GM12891 (cell line): ENCODE data around the gene INCENP.

Source experiments
- DNase-seq: peaks from one replicate; pipeline ENCODE4 v3.0.0; 2011; ENCODE audit warnings: low spot score; ENCODE audit not compliant: insufficient read length
- FAIRE-seq: peaks from 2 replicates; lab custom pipeline; 2011; peaks lifted over from hg19 to GRCh38; lab: Jason Lieb, UNC
- PAX5 ChIP-seq: IDR thresholded peaks from 2 replicates; pipeline ENCODE4 v1.6.1; 2011; ENCODE audit warnings: low read length, moderate library complexity, mild to moderate bottlenecking; ENCODE audit not compliant: insufficient read depth, severe bottlenecking
- POLR2A ChIP-seq: IDR thresholded peaks from 2 replicates; pipeline ENCODE4 v1.6.1; 2011; ENCODE audit warnings: low read depth, low read length, control low read depth
- POLR2AphosphoS5 ChIP-seq: IDR thresholded peaks from 2 replicates; pipeline ENCODE4 v1.6.1; 2011; ENCODE audit warnings: low read depth, low read length, control low read depth
- POU2F2 ChIP-seq: IDR thresholded peaks from 2 replicates; pipeline ENCODE4 v1.6.1; 2011; ENCODE audit warnings: low read depth, mild to moderate bottlenecking, control low read depth, low read length, moderate library complexity
- SPI1 ChIP-seq: IDR thresholded peaks from 2 replicates; pipeline ENCODE4 v1.6.1; 2011; ENCODE audit warnings: low read depth, low read length, control low read depth
- TAF1 ChIP-seq: IDR thresholded peaks from 2 replicates; pipeline ENCODE4 v1.6.1; 2011; ENCODE audit warnings: low read depth, low read length, control low read depth

The INCENP gene

DNA sequence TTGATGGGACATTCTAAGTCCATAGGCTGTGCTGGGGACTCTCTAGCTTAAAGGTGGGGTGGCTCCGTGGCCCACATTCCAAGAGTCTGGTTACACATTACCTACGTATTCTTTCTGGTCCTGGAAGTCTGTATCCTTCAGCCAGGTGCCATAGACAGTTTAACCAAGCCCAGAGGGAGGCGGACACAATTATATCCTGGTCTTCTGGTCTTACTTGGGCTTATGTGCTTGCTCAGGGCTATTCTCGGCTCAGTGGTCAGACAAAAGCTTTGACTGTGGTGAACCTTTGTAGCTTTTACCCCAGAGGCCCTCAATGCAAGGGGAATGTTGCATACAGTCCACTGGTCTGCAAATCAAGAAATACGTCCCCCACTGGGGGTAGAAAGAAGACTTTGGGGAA is 3.4 kb upstream of the INCENP start:
- DNase-seq (no peak), FAIRE-seq (no peak)
- TF ChIP-seq POLR2A (no peak), POLR2AphosphoS5 (no peak), PAX5 (no peak), SPI1 (no peak), TAF1 (no peak), POU2F2 (no peak)

- DNase-seq: no peak
- no peak for FAIRE-seq
- TF ChIP-seq PAX5 (no peak), TAF1 (no peak), SPI1 (no peak), POLR2AphosphoS5 (no peak), POU2F2 (no peak), POLR2A (no peak)
Observed at GRCh38 chr11:62122076-62122475, 1.7 kb upstream of the INCENP start.

DNA sequence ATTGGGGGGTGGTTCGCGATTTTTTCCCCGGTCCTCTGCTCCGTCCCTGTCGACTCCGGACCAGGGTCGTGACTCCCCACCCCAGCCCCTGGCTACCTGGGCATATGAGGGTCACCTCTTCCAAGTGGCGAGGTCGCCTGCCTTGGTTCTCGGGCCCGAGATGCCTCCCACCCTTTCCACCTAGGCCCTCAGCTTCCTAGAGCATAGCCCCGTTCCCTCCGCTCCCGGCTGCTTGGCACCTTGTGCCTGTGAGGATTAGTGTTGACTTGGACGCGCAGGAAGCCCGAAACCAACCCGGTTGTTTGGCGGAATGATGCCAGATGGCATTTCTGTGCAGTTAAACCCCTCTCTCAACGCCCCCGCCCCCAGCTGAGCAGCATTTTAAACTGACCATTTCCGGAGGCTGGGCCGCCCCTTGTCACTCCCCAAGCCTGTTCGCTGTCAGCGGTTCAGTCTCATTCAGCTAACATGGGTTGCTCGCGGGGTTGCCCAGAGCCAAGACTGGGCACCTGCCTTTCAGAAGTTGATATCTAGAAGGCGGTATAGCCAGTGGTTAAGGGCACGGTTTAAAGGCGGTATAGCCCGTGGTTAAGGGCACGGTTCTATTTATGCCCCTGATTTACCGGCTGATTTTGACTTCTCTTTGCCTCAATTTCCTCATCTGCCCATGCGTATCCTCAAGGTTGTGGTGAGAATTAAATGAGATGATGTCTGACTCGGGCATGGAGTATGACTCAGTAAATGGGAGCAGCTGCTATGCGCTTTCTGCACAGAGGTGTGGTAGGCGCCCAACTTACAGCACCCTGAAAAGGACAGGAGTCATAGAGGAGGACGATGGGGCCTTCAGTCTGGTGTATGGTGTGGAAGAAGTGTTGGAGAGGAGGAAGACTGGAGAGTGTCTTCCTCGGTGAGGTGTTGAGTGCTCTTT is 639 bp downstream of the INCENP start:
- TF ChIP-seq TAF1 (no peak), POLR2A (no peak), POLR2AphosphoS5 (no peak), POU2F2 (no peak), SPI1 (no peak), PAX5 (no peak)
- FAIRE-seq (peak; percentile 57), DNase-seq (no peak)

- FAIRE-seq (no peak), DNase-seq (no peak)
- no peak for TF ChIP-seq POU2F2
- TF ChIP-seq PAX5: no peak
- no peak for TF ChIP-seq SPI1
Observed at GRCh38 chr11:62125316-62125715, 1.5 kb downstream of the INCENP start.

- DNase-seq (no peak), FAIRE-seq (no peak)
- TF ChIP-seq PAX5 (no peak), POLR2AphosphoS5 (no peak), POLR2A (no peak), SPI1 (no peak), POU2F2 (no peak)
Observed at GRCh38 chr11:62125881-62126280, 2.1 kb downstream of the INCENP start.

DNA sequence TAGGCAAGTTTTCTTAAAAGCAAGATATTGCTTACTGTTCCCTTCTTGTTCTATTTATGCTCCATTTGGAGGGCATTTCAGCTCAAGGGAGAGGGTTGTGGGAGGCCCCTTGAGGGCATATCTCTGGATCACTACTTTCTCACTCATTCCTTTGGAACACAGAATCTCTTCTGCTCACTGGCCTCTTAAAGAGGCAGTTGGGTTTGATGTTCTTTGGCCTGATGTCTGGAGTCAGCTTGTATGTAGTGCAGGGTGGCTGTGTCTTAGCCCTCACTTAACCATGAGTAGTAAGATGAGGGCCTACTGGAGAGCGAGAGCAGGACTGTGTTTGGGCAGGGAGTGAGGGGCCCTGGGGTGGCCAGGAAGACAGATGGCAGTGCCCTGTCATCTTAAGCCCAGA is 3.6 kb downstream of the INCENP start:
- no peak for FAIRE-seq
- no peak for DNase-seq
- TF ChIP-seq TAF1: no peak
- TF ChIP-seq POLR2AphosphoS5: no peak
- TF ChIP-seq PAX5: no peak
- TF ChIP-seq POU2F2: no peak

- no peak for TF ChIP-seq POU2F2
- no peak for TF ChIP-seq TAF1
- no peak for TF ChIP-seq PAX5
- TF ChIP-seq SPI1: no peak
- TF ChIP-seq POLR2A: no peak
- no peak for TF ChIP-seq POLR2AphosphoS5
- no peak for DNase-seq
- FAIRE-seq: no peak
Observed at GRCh38 chr11:62127941-62128770, 4.3 kb downstream of the INCENP start.

DNA sequence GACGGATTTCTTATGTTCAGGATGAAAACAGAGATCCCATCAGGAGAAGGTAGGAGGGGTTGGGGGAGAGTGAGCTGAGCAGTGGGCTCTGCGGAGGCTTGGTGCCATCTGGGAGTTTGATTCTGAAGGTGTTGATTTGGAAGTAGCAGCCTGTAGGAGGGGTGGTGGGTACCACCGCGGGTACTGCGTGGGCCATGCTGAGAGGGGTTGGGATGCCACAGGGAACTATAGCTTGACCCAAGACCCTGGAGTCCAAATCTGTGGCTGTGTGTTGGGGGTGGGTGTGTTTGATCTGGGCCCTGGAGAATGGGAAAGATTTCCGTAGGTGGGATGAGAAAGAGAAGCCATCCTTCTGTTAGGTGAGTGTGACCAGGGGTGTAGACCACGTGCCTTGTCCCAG is 5.0 kb downstream of the INCENP start:
- DNase-seq (no peak), FAIRE-seq (no peak)
- no peak for TF ChIP-seq POLR2AphosphoS5
- TF ChIP-seq PAX5: no peak
- TF ChIP-seq POU2F2: no peak
- TF ChIP-seq POLR2A: no peak
- TF ChIP-seq TAF1: no peak
- TF ChIP-seq SPI1: no peak

DNA sequence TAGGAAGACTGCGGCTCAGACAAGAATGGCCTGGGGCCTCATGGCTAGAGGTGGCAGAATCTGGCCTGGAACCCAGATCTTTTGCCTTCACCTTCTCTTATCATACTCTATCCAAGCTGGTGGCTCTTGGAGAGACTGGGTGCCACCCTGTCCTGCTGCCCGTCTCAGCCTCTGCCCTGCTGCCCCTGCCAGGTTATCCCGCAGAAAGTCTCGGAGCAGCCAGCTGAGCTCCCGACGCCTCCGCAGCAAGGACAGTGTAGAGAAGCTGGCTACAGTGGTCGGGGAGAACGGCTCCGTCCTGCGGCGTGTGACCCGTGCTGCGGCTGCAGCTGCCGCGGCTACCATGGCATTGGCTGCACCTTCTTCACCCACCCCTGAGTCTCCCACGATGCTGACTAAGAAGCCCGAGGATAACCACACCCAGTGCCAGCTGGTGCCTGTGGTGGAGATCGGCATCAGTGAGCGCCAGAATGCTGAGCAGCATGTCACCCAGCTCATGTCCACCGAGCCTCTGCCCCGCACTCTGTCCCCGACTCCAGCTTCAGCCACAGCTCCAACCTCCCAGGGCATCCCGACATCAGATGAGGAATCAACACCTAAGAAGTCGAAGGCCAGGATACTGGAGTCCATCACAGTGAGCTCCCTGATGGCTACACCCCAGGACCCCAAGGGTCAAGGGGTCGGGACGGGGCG is 5.9 kb downstream of the INCENP start:
- FAIRE-seq (no peak), DNase-seq (no peak)
- TF ChIP-seq POLR2AphosphoS5 (no peak), SPI1 (no peak), TAF1 (no peak), POU2F2 (no peak), PAX5 (no peak), POLR2A (no peak)
